GM10266 (cell line): ENCODE data around the gene KIAA0825.
A peak's percentile ranks its signal among the peaks of the same experiment; 100 is the strongest.

ENCODE experiments used
- DNase-seq: peaks from one replicate; pipeline ENCODE4 v3.0.0; 2012; ENCODE audit errors: extremely low spot score
- CTCF ChIP-seq: IDR thresholded peaks from 2 replicates; pipeline ENCODE4 v1.5.1; 2012; ENCODE audit warnings: mild to moderate bottlenecking, low read depth; ENCODE audit not compliant: control insufficient read depth, insufficient read depth; ENCODE audit errors: missing control alignments

The KIAA0825 gene

GRCh38 chr5:94545870-94546625 is 72.4 kb downstream of the KIAA0825 start:
- DNase-seq: no peak
- no peak for TF ChIP-seq CTCF

GRCh38 chr5:94544875-94545547 is 73.4 kb downstream of the KIAA0825 start:
- no peak for TF ChIP-seq CTCF
- no peak for DNase-seq

GRCh38 chr5:94544031-94544650 is 74.3 kb downstream of the KIAA0825 start:
- peak; percentile 7 for DNase-seq
- no peak for TF ChIP-seq CTCF

DNA sequence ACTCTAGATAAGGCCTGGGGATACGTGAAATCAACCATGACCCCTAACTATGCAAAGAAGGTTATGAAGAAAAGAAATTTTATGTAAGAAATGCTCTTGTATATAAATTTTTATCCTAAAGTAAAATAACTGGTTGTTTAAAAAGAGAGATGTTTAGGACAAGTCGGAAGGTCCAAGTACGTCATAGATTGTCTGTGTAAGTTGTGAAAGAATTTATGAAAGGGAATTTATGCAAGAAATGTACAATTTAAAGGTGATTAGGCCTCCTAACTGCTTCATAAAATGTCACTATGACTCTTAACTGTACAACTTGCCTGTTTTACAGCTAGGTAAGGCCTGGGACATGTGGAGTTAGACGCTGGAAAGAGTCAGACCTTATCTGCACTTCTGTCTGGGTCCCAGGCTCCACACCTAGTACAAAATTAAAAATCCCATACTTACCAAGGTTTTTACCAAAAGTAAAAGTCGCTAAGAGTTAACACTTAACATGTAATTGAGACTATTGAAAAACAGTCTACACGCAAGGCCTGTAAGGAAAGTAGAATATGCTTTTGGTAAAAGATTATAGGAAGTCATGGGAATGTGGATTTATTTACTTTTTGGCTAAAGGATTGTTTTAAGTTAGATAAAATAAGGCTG is 77.4 kb downstream of the KIAA0825 start:
- TF ChIP-seq CTCF: no peak
- no peak for DNase-seq

- DNase-seq: no peak
- no peak for TF ChIP-seq CTCF
These were observed 80.1 kb downstream of the KIAA0825 start for GRCh38 chr5:94538260-94538659.

- TF ChIP-seq CTCF: no peak
- no peak for DNase-seq
These were observed 91.7 kb downstream of the KIAA0825 start for GRCh38 chr5:94526706-94527105.
